8988T (cell line): ENCODE results near the gene GUCY1A1.
"Not testable (repeated sequence)": the region's sequence is repeated elsewhere in the genome, so short reads cannot be mapped to it uniquely, and the experiment has no call there.

Experiments
- DNase-seq: peaks from one replicate; pipeline ENCODE4 v3.0.0; 2011

GUCY1A1 gene

GRCh38 chr4:155666344-155667221, at the start of gene GUCY1A1:
GUCY1A1 (plus strand) TSS chr4:155666848; CDS start chr4:155696868, 30,020 bp downstream.
- no peak for DNase-seq

DNA sequence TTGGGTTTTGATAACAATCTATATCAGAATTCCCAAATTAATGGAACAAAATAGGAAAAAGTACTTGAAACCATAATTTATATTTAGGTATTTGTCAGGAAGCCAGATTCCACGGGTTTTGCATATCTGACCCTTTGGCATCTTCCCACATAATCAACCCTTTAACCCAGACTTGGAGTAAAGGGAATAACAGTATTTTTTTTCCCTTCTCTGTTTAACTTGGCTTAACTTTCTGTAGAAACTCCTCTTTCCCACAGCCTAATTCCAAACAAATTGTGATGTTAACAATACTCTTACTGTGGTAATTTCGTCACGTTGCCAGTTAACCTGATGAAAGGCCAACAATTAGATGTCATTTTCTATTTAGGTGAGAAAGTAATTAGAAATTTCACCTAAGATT, 49.4 kb upstream of the GUCY1A1 start:
- no peak for DNase-seq

GRCh38 chr4:155618183-155618838, 48.3 kb upstream of the GUCY1A1 start:
- DNase-seq: no peak

GRCh38 chr4:155620637-155621036, 46.0 kb upstream of the GUCY1A1 start:
- DNase-seq: no peak

DNA sequence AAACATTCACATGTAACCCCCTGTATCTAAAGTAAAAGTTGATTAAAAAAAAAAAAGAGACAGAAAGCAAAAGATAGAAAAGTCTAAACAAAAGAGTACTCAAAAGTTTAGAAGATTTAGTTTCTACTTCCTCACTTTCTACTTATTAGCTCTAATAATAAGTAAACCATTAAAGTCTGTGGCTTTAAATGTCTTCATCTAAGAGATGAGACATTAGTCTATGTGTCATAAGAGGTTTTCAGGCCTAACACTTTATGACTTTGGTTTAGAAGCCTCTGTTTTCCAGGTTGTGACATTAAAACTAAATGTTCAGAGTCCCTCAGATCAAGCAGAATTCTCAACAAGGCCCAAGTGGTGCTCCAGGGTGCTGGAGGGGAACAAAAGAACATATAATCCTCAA, 42.2 kb upstream of the GUCY1A1 start:
- no peak for DNase-seq

DNA sequence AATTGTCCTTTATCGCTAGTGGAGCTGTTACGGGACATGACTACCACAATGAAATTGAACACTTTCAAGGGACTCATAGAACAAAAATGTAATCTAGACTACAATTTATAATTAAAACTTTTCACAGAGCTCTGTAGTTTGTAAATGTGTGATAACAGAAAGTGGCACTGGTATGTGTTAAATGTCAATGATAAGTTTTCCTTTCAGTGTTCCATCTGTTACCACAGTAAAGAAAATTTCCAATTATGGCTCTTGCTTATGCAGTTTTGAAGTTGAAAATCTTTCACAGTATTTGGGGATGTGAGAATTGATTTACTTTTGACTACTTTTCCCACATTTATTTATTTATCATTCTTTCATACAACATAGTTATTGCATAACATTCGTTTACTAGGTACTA, 40.1 kb upstream of the GUCY1A1 start:
- no peak for DNase-seq

DNA sequence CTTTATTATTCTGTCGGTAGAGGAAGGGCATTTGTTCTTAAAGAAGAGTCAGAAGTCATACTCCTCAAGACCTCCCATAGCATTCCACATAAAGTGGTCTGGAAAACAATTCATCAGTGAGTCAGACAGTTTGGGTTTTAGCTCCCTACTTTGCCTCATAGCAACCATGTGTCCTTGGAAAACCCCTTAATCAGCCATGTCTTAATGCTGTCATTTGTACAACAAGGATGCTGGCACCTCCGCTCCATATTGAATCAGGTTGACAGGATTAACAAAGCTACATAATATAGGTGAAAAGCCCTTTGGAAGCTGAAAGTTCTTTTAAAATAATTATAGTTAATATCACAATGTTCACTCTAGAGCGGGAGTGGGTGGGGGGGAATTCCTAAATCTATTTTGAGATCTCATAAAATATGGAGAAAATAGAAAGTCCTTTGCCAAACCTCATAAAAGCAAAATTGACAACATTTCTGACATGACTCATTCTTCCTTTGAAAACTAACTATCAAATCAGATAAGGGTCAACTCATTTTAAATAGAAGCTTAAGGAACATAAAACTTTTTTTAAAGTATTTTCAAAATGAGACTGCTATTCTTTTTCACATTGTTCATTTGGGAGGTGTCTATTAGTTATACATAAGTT, 37.3 kb upstream of the GUCY1A1 start:
- no peak for DNase-seq

DNA sequence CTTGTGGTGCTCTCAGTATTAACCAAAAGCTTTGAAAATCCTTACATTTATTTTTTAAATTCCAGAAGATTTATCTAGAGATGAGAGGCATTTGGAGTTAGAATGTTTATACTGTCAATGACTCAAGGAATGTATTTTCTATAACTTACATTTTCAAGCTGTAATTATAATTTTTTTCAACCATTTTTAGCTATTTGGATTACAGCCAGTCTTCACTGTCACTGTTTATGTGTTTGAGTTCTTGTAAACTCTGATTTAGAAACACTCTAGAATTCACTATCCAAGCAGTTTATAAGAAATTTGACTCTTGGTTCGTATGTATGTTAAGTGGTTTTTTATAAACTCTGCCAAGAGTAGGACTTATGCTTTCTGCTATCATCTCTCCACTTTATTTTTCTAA, 36.7 kb upstream of the GUCY1A1 start:
- DNase-seq: no peak

DNA sequence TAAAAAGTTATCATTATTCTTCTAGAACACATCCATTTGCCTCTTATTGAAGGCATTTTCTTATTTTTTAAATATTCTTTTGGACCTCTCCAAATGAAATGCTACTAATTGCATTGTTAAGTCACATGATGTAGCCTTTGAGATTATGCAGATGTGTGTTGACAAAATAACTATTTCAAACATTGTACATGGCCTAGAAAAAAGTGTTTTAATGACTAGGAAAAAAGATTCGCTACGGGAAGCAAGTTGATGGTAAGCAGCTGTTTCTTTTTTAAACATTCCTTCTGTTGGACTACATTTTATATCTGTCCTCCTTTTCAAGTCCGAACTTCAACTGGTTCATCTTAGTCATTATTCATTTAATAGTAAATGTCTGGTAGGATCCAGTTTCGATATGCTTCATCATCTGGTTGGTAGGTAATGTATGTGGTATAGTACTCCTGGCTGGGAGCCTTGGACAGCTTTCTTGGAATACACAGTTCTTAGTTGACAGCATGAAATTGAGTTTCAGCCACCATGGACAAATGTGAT, 34.3 kb upstream of the GUCY1A1 start:
- DNase-seq: no peak

DNA sequence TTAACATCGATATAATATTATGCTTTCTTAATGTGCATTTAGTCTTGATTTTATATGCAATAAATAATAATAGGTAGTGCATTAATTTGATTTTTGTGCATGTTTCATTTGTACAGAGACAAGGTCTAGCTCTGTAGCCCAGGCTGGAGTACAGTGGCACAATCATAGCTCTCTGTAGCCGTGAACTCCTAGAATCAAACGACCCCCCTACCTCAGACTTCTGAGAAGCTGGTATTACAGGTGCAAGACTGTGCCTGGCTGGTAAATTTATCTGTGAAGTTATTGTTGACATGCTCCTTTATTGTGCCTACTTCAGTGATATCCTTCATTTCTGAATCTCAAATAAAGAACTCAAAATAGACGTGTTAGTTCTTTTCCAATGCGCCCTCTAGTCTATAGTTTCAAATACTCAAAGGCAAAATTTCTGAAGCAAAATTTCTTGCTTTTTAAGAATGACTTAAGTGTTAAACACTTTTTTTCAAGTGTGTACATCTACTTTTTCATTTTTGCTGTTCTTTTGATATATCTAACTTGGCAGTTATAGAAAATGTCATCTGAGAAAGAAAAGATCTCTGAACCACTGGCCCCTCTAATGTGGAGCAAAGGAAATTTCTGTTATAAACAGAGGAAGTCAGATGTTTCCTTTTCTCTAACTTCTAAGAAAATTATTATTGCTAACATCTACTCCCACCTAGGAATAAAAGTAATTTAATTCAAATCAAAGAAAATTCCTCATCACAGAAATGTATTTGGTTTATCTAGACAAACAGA, 28.3 kb upstream of the GUCY1A1 start:
- DNase-seq: no peak

GRCh38 chr4:155639704-155640523, 26.7 kb upstream of the GUCY1A1 start:
- no peak for DNase-seq

DNA sequence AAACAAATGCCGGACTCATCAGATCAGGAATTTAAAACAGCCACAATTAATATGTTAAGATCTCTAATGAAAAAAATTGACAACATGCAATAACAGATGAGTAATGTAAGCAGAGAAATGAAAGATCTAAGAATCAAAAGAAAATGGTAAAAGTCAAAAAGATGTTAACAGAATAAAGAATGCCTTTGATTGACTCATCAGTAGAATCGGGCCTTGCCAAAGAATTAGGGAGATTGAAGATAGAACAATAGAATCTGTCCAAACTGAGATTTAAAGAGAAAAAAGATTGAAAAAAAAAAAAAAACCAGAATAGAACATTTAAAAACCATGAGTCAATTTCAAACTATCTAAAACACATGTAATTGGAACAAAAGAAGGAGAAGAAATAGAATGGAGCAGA, 25.9 kb upstream of the GUCY1A1 start:
- DNase-seq: no peak

- no peak for DNase-seq
Observed at GRCh38 chr4:155643087-155643486, 23.6 kb upstream of the GUCY1A1 start.

- DNase-seq: no peak
Observed at GRCh38 chr4:155646001-155646400, 20.6 kb upstream of the GUCY1A1 start.

DNA sequence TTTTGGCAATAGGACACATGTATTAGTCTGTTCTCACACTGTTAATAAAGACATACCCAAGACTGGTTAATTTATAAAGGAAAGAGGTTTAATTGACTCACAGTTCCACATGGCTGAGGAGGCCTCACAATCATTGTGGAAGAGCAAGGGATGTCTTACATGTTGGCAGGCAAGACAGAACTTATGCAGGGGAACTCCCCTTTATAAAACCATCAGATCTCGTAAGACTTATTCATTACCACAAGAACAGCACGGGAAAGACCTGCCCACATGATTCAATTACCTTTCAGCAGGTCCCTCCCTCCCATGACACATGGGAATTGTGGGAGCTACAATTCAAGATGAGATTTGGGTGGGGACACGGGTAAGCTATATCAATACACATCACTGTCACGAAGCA, 15.9 kb upstream of the GUCY1A1 start:
- not testable (repeated sequence) for DNase-seq

GRCh38 chr4:155653052-155653451, 13.6 kb upstream of the GUCY1A1 start:
- no peak for DNase-seq

GRCh38 chr4:155656025-155656424, 10.6 kb upstream of the GUCY1A1 start:
- no peak for DNase-seq

GRCh38 chr4:155657169-155657568, 9.5 kb upstream of the GUCY1A1 start:
- no peak for DNase-seq

DNA sequence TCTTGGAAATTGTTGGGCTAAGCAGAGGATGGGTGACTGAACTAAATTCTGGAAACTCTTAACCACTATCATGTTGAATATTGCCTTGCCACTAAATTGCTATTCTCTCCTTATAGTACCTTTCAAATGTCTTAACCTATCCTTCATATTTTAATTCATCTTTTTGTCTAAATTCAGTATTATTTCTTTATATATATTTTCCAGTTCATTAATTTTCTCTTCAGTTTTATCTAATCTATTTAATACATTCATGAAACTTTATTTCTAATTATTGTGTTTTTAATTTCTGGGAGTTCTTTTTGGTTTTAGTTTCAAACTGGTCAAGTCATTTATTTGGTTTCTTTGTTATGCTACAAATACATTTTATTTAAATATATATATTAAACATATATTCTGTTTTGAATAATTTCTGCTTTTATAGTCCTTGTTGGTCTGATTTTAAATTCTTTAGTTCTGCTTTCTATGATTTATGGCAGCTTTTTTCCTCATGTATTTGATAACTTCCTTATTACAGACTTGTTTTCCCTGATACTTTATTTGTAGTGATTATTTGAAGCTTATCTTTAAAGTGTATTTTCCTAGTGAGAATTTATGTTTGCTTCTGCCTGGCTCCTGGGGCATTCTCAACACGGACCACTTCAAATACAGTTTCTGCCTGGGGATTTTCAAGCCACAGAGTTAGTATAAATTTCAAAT, 8.5 kb upstream of the GUCY1A1 start:
- no peak for DNase-seq

DNA sequence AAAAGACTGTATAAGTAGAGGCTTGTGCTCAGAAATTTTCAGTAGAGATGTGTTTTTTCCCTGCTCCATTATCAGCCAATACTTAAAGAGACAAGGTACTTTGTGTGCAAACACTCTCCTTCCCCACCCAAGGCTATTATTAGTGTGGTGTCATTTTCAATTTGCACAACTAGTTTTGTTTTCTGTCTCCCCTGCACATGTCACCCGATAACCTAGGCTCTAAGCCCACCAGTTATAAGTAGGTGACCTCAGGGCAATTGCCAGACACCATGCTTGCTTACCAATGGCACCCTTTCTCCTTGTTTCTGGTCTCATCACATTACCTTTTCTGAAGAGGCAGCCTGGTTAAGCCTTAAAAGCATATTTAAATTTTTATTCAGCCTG, 8.0 kb upstream of the GUCY1A1 start:
- DNase-seq: no peak

- DNase-seq: no peak
Observed at GRCh38 chr4:155659176-155659575, 7.5 kb upstream of the GUCY1A1 start.
